ENCODE measurements around the gene CCDC71L. TPM values are rescaled to one million over a fixed set of nuclear protein-coding genes. Genes with fewer than 3 reads are reported as not detected.
"Not testable (repeated sequence)": the region's sequence is repeated elsewhere in the genome, so short reads cannot be mapped to it uniquely, and the experiment has no call there.

The CCDC71L gene
- polyA plus RNA-seq (2012; ENCODE audit: low read depth, missing spikeins), result 7.0 TPM

DNA sequence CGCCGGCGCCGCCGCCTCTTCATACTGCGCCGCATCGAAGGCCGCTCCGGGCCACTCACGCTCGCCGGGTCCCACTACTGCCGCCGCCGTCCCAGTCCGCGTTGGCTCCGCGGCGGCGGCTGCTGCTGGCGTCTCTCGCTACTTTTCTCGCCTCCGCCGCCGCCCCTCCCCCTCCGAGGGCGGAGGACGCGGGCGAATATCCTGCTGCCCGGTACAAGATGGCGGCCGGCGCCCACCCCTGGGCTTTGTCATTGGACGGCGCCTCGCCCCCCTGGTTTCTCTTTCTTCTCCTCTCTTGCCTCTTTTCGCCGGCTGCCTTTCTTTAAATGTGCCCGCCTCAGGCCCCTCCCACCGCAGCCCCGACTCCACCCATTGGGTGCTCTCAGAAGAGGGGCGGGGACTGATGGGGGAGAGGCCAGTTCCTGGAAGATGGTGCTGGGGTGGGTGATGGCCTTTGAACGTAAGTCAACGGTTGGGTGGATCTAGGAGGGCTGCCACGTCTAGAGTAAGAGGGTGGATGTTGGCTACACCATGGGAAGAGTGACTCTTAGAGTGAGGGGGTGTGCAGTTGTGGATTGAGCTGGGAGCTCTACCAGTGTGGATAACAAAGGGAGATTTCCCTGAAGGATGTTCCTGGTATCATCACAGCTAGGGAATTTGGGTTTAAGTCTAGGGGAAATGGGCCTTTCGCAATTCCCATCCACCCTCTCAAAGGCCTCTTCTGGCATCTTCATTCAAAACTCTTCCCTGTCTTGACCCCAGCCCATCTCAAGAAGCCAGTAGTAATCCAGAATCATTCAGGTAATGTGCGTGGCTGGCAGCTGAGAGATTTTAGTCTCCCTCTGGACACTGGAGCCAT lies at the start of gene CCDC71L:
CCDC71L (minus strand) TSS at position 297 of the 859 bp plus-strand sequence; CDS start at position 35, 262 bp downstream.
- peak; percentile 75 for DNase-seq (ENCODE audit: insufficient read length, low spot score)

DNA sequence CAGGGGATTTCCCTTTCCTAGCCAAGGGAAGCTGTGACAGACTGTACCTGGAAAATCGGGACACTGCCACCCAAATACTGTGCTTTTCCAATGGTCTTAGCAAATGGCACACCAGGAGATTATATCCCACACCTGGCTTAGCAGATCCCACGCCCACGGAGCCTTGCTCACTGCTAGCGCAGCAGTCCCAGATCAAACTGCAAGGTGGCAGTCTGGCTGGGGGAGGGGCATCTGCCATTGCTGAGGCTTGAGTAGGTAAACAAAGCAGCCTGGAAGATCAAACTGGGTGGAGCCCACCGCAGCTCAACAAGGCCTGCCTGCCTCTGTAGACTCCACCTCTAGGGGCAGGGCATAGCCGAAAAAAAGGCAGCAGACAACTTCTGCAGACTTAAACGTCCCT lies 48.6 kb upstream of the CCDC71L start:
- FAIRE-seq; DNase-seq (ENCODE audit: insufficient read length, low spot score): not testable (repeated sequence)

More for the DNA sequence above, at the start of gene CCDC71L:
- TF ChIP-seq SPI1 (IDR thresholded peaks at IDR 0.05; ENCODE audit: low read depth, low read length) (no peak), POU2F2 (IDR thresholded peaks at IDR 0.05; ENCODE audit: low read depth, low read length) (0 out of 2 replicates have a peak, but pooled peaks have one; percentile 20)
- peak; percentile 91 for FAIRE-seq

DNA sequence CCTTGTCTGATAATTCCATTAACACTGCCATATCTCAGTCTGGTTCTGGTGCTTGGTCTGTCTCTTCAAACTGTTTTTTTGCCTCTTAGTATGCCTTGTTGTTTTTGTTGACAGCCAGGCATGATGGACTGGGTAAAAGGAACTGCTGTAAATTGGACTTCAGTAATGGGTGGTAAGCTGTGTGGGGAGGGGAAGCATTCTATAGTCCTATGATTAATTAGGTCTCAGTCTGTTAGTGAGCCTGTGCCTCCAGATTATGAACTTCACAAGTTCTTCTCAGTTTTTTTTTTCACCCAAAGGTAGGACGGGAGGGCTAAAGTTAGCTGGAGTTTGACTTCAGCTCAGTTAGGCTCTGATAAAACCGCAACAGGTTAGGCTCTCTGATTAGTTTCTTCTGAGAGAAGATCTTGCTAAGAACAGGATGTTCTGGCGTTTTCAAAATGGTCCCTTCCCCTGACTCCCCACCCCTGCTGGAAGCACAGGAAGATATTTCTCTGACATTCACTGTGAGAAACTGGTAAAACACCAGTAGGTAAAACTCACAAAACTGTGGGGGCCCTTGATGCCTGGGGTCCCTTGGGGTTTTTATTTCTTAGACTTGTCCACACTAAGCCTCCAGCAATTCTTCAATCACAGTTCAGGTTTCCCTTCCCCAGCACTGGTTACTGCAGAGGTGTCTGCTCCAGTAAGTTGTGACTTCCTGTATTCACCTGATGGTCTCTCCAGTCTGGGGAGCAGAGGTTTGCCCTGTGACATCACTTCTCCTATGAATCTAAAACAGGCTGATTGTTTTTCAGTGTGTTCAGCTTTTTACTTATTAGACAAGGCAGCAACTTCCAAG lies 43.3 kb upstream of the CCDC71L start:
- DNase-seq (ENCODE audit: insufficient read length, low spot score) (no peak), FAIRE-seq (peak; percentile 69)
- TF ChIP-seq PAX5 (IDR thresholded peaks at IDR 0.05; ENCODE audit: insufficient read depth, low read length, severe bottlenecking), result no peak
- peak; percentile 58 for TF ChIP-seq SPI1 (IDR thresholded peaks at IDR 0.05; ENCODE audit: low read depth, low read length)
- TF ChIP-seq POU2F2 (IDR thresholded peaks at IDR 0.05; ENCODE audit: low read depth, low read length), result no peak
- no peak for TF ChIP-seq POLR2AphosphoS5 (IDR thresholded peaks at IDR 0.05; ENCODE audit: low read depth, low read length)

DNA sequence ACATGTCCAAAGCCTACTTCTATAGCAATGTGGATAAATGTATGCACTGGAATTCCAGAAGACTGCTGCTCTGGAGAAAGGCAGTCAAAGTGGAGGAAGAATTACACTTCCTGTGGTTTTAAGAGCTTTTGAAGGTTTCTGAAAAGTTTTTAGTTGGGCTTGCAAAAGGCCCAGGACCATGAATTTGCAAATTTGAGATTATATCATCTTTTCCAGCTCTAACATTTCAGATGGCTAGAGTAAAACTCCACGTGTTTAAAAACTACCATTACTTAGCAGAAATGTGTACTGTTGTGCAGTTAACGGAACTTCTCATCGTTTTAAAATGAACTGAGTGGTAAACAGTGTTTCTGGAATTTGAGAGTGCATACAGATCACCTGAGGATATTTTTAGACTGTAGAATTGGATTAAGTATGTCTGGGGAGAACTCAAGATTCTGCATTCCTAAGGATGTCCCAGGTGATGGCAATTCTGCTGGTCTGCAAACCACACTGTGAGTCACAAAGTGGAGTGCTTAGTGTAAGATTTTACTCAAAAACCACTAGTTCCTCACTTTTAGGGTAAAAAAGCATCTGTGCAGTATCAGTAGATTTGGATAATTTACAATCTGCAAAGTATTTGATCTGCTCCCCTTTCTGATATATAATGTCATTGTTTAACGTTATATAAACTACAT lies 32.9 kb upstream of the CCDC71L start:
- FAIRE-seq (no peak), DNase-seq (ENCODE audit: insufficient read length, low spot score) (no peak)
- TF ChIP-seq SPI1 (IDR thresholded peaks at IDR 0.05; ENCODE audit: low read depth, low read length) (peak; percentile 41), POLR2A (IDR thresholded peaks at IDR 0.05; ENCODE audit: low read depth, low read length) (no peak)

DNA sequence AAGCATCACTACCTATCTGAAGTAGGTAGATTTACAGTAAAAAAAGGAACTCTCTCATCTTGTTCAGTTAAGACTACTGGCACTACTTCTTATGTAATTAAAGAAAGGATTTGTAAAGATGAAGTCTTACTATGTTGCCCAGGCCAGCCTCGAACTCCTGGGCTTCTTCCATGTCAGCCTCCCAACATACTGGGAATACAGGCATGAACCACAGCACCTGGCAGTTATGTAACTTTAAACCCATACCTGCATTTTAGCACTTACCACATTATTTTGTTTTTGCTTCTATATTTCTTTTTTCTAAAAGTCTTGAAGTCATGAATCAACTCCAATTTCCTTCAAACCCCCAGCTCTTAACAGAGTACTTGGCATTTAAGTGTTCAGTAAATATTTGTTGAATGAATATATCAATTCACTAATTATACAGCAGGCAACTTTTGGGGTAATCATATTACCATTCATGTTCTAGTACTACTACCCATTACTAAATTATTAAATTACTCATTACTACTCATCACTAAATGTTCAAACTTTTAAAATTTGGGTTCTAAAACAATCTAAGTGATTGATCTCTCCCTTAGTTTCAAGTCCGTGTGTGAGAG lies 31.6 kb upstream of the CCDC71L start:
- TF ChIP-seq TAF1 (IDR thresholded peaks at IDR 0.05; ENCODE audit: low read depth, low read length), result no peak
- TF ChIP-seq SPI1 (IDR thresholded peaks at IDR 0.05; ENCODE audit: low read depth, low read length), result no peak
- no peak for TF ChIP-seq POU2F2 (IDR thresholded peaks at IDR 0.05; ENCODE audit: low read depth, low read length)
- no peak for TF ChIP-seq PAX5 (IDR thresholded peaks at IDR 0.05; ENCODE audit: insufficient read depth, low read length, severe bottlenecking)
- TF ChIP-seq POLR2AphosphoS5 (IDR thresholded peaks at IDR 0.05; ENCODE audit: low read depth, low read length), result no peak
- TF ChIP-seq POLR2A (IDR thresholded peaks at IDR 0.05; ENCODE audit: low read depth, low read length), result no peak
- no peak for DNase-seq (ENCODE audit: insufficient read length, low spot score)
- no peak for FAIRE-seq

DNA sequence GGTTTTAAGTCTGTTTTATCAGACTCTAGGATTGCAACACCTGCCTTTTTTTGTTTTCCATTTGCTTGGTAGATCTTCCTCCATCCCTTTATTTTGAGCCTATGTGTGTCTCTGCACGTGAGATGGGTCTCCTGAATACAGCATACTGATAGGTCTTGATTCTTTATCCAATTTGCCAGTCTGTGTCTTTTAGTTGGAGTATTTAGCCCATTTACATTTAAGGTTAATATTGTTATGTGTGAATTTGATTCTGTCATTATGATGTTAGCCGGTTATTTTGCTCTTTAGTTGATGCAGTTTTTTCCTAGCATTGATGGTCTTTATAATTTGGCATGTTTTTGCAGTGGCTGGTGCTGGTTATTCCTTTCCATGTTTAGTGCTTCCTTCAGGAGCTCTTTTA lies 27.2 kb upstream of the CCDC71L start:
- not testable (repeated sequence) for FAIRE-seq

DNA sequence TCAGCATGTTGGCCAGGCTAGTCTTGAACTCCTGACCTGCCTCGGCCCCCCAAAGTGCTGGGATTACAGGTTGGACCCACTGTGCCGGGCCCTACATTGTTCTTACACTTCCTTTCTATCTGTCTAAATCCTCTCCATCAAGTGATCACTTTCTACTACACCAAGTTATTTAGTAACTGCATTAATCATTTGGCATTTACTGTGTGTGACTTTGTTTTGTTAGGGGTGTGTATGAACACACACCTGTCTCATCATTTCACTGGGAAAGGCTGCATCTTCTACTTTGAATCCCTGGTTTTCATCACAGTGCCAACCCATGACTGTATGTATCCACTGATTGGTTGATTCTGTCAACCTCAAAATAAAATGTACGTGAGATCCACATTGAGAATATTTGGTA lies 23.0 kb upstream of the CCDC71L start:
- no peak for TF ChIP-seq SPI1 (IDR thresholded peaks at IDR 0.05; ENCODE audit: low read depth, low read length)
- no peak for TF ChIP-seq TAF1 (IDR thresholded peaks at IDR 0.05; ENCODE audit: low read depth, low read length)
- TF ChIP-seq POLR2AphosphoS5 (IDR thresholded peaks at IDR 0.05; ENCODE audit: low read depth, low read length), result no peak
- no peak for TF ChIP-seq PAX5 (IDR thresholded peaks at IDR 0.05; ENCODE audit: insufficient read depth, low read length, severe bottlenecking)
- TF ChIP-seq POU2F2 (IDR thresholded peaks at IDR 0.05; ENCODE audit: low read depth, low read length), result no peak
- TF ChIP-seq POLR2A (IDR thresholded peaks at IDR 0.05; ENCODE audit: low read depth, low read length), result no peak
- DNase-seq (ENCODE audit: insufficient read length, low spot score), result no peak
- FAIRE-seq, result no peak

More for the DNA sequence above, 27.2 kb upstream of the CCDC71L start:
- not testable (repeated sequence) for DNase-seq (ENCODE audit: insufficient read length, low spot score)

DNA sequence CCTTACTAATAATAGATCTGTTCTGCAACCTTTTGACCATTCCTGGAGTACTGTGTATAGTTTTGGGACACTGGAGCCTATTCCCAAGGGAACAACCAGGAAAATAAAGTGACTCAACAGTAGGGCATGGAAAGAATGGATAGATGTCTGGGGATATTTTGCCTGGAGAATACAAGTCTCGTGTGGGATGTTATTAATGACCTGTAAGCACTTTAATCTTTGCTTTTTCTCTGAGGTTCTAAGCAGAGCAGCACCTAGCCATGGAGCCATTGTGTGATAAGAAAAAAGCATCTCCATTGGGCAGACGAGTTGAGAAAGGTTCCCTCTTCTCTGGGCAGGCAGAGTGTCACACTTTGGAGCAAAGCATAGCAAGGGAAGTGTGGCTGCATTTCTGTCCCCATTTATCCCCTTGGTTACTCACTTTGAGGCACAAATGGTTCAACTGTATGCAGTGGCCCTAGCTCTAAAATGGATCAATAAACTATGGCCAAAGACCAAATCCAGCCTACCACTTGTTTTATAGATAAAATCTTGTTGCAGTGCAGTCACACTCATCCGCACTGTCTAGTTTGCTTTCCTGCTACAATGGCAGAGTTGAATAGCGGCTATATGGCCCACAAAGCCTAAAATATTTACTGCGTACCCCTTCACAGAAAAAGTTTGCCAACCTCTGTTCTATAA lies 21.0 kb upstream of the CCDC71L start:
- FAIRE-seq, result no peak
- no peak for DNase-seq (ENCODE audit: insufficient read length, low spot score)
- TF ChIP-seq SPI1 (IDR thresholded peaks at IDR 0.05; ENCODE audit: low read depth, low read length) (no peak), PAX5 (IDR thresholded peaks at IDR 0.05; ENCODE audit: insufficient read depth, low read length, severe bottlenecking) (no peak), POLR2AphosphoS5 (IDR thresholded peaks at IDR 0.05; ENCODE audit: low read depth, low read length) (no peak), POU2F2 (IDR thresholded peaks at IDR 0.05; ENCODE audit: low read depth, low read length) (no peak), POLR2A (IDR thresholded peaks at IDR 0.05; ENCODE audit: low read depth, low read length) (no peak), TAF1 (IDR thresholded peaks at IDR 0.05; ENCODE audit: low read depth, low read length) (no peak)

DNA sequence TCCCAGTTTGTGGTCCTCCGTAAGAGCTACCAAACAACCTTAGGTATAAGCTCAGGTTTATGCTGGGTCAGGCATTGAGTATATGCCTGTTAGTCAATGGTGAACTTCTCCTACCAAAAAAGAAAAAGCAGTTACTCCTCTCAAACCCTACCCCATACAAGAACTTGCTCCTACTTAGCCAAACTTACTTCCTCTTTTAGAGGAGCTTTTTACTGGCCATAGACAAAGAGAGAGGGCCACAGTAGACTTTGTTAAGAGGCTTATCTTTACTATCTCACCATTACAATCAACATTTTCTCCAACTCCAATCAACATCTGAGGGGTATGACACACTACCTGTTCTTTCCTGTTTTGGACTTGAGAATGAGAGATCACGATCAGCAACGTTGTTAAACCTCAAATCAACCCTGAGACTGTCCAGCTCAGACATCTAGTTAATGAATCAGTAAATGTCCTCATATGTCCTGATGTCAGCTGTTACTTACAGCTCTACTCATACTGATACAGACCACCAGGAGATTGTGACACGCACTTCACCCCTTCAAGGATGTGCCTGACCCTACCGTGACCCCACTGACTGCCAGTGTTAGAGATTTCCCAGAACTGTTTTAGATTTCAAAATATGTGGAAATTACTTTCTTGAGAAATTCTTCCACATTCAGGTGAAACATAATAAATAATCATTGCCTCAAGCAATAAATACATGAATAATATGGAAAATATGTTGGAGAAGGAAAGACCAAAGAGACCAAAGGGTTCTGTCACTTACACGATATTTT lies 18.4 kb upstream of the CCDC71L start:
- DNase-seq (ENCODE audit: insufficient read length, low spot score) (no peak), FAIRE-seq (peak; percentile 13)
- TF ChIP-seq POLR2AphosphoS5 (IDR thresholded peaks at IDR 0.05; ENCODE audit: low read depth, low read length) (no peak), POU2F2 (IDR thresholded peaks at IDR 0.05; ENCODE audit: low read depth, low read length) (no peak), PAX5 (IDR thresholded peaks at IDR 0.05; ENCODE audit: insufficient read depth, low read length, severe bottlenecking) (no peak), SPI1 (IDR thresholded peaks at IDR 0.05; ENCODE audit: low read depth, low read length) (no peak), TAF1 (IDR thresholded peaks at IDR 0.05; ENCODE audit: low read depth, low read length) (no peak), POLR2A (IDR thresholded peaks at IDR 0.05; ENCODE audit: low read depth, low read length) (no peak)

Measured in GM12891 (cell line).